K562 (cell line): ENCODE data around the gene TSC22D3. TPM values are rescaled to one million over a fixed set of nuclear protein-coding genes. Genes with fewer than 3 reads are reported as not detected.

Experiments
- ATAC-seq: fragments of 200-7000 bp; cut with Tn5 transposase; 3 replicates; pipeline ENCODE4 v1.9.1; 2020; ENCODE audit warnings: moderate library complexity
- BruUV-seq: library from RNA; stranded (reverse); fragments of 400-500 nt; replicated peaks from 2 replicates; lab custom pipeline; 2021; lab: Mats Ljungman, UMichigan
- CTCF ChIA-PET: fragments of 300-600 bp; formaldehyde crosslinking; extraction: SDS; loops from one replicate; lab custom pipeline; 2021; ENCODE audit warnings: low intra/inter-chr PET ratio; lab: Yijun Ruan, JAX
- POLR2A ChIA-PET: fragments of 300-600, 350-650 bp; sonication (Branson Sonifier 250); formaldehyde crosslinking; extraction: SDS; loops from one replicate; lab custom pipeline; 2021; ENCODE audit warnings: antibody characterized with exemption, inconsistent platforms; lab: Yijun Ruan, JAX
- DNase-seq, 4 experiments: peaks; one replicate each; pipeline versions ENCODE4 v3.0.0 to v3.0.0-alpha.2; 2011 to 2018; ENCODE audit warnings: low spot score in 3 of 4, mixed read lengths in 3 of 4; ENCODE audit errors: extremely low read depth in 1 of 4
- FAIRE-seq: peaks from 2 replicates; lab custom pipeline; 2011; peaks lifted over from hg19 to GRCh38; lab: Jason Lieb, UNC
- H2AFZ ChIP-seq: 2 replicates; pipeline ENCODE4 v1.6.0; 2011; ENCODE audit warnings: low read depth, low read length, control low read depth, inconsistent platforms
- H3K27ac ChIP-seq: fragments of 200-600 bp; 3 replicates; pipeline ENCODE4 v1.8.0; 2011; ENCODE audit warnings: low read depth, mild to moderate bottlenecking, control low read depth, inconsistent platforms, low read length, moderate library complexity, mixed read lengths; ENCODE audit errors: extremely low read depth
- H3K27me3 ChIP-seq, 2 experiments: fragments of 300-600 bp in 1 of 2; 2 replicates in 1 of 2; 3 replicates in 1 of 2; pipeline versions ENCODE4 v1.6.0 to v1.8.0; 2011; ENCODE audit warnings: inconsistent platforms in 2 of 2, low read length in 2 of 2, mild to moderate bottlenecking in 1 of 2, mixed read lengths in 1 of 2, moderate library complexity in 1 of 2; ENCODE audit not compliant: control insufficient read depth in 2 of 2, insufficient read depth in 2 of 2
- H3K36me3 ChIP-seq: fragments of 300-600 bp; 3 replicates; pipeline ENCODE4 v1.8.0; 2011; ENCODE audit warnings: mild to moderate bottlenecking, low read length, inconsistent platforms; ENCODE audit not compliant: control insufficient read depth, insufficient read depth
- H3K4me1 ChIP-seq, 2 experiments: fragments of 200-600 bp in 1 of 2; replicated peaks in 1 of 2; 2 replicates in 1 of 2; 3 replicates in 1 of 2; pipeline versions ENCODE4 v1.5.1 to v1.8.0; 2011; ENCODE audit warnings: inconsistent platforms in 2 of 2, low read length in 2 of 2, mild to moderate bottlenecking in 1 of 2, mixed read lengths in 1 of 2, moderate library complexity in 1 of 2; ENCODE audit not compliant: control insufficient read depth in 2 of 2, insufficient read depth in 2 of 2
- H3K4me2 ChIP-seq: 2 replicates; pipeline ENCODE4 v1.6.1; 2011; ENCODE audit warnings: low read length, control low read depth, inconsistent platforms, mixed read lengths; ENCODE audit not compliant: insufficient read depth
- H3K4me3 ChIP-seq: fragments of 200-600 bp; sonication (generic), shearing (Covaris generic); 2 replicates; pipeline ENCODE4 v1.5.1; 2016; ENCODE audit warnings: control low read depth, inconsistent platforms
- H3K79me2 ChIP-seq: fragments of 200-600 bp; 3 replicates; pipeline ENCODE4 v1.8.0; 2011; ENCODE audit warnings: low read length, inconsistent platforms; ENCODE audit not compliant: control insufficient read depth, insufficient read depth
- H3K9ac ChIP-seq, 2 experiments: 2 replicates each; pipeline versions ENCODE4 v1.6.0 to v1.6.1; 2011; ENCODE audit warnings: low read depth in 2 of 2, low read length in 2 of 2, control low read depth in 1 of 2, inconsistent platforms in 1 of 2, mild to moderate bottlenecking in 1 of 2, mixed read lengths in 1 of 2; ENCODE audit not compliant: insufficient read depth in 1 of 2
- H3K9me1 ChIP-seq: one replicate; pipeline ENCODE4 v1.6.0; 2011; ENCODE audit warnings: inconsistent platforms, mild to moderate bottlenecking, low read length, moderate library complexity; ENCODE audit not compliant: control insufficient read depth, insufficient read depth
- H3K9me3 ChIP-seq: replicated peaks from 2 replicates; pipeline ENCODE4 v1.5.1; 2011; ENCODE audit warnings: low read depth, low read length, inconsistent platforms; ENCODE audit not compliant: control insufficient read depth, insufficient read depth
- H4K20me1 ChIP-seq: replicated peaks from 2 replicates; pipeline ENCODE4 v1.6.1; 2011; ENCODE audit warnings: low read length, inconsistent platforms, mixed read lengths; ENCODE audit not compliant: control insufficient read depth, insufficient read depth
- ARID4B ChIP-seq: sonication (generic); formaldehyde crosslinking; IDR thresholded peaks from 2 replicates; pipeline ENCODE4 v1.8.0; 2022; ENCODE audit warnings: mild to moderate bottlenecking, missing genetic modification reagents
- ATF6 ChIP-seq: sonication (generic); formaldehyde crosslinking; IDR thresholded peaks from 2 replicates; pipeline ENCODE4 v1.4.0; 2020; ENCODE audit warnings: mild to moderate bottlenecking, missing genetic modification reagents
- E2F4 ChIP-seq: sonication (generic); formaldehyde crosslinking; IDR thresholded peaks from 2 replicates; pipeline ENCODE4 v1.8.0; 2022; ENCODE audit warnings: mild to moderate bottlenecking, low read depth, missing genetic modification reagents
- LARP7 ChIP-seq: fragments of 450-650 bp; IDR thresholded peaks from 2 replicates; pipeline ENCODE4 v1.6.1; 2016
- NR4A1 ChIP-seq, 2 experiments: fragments of 250-450 bp in 1 of 2; fragments of 450-650 bp in 1 of 2; sonication (Bioruptor Pico) in 1 of 2; IDR thresholded peaks; 2 replicates each; pipeline versions ENCODE4 v1.4.0 to v1.6.1; 2016 to 2020; ENCODE audit warnings: mild to moderate bottlenecking in 2 of 2, missing compliant biosample characterization in 1 of 2, missing genetic modification characterization in 1 of 2, moderate library complexity in 1 of 2
- RCOR1 ChIP-seq, 2 experiments: IDR thresholded peaks; 2 replicates each; pipeline ENCODE4 v1.6.1; 2012; ENCODE audit warnings: low read depth in 2 of 2, low read length in 2 of 2, borderline replicate concordance in 1 of 2, improper control_type of control experiment in 1 of 2
- SMAD3 ChIP-seq: fragments of 450-650 bp; formaldehyde crosslinking; conservative IDR thresholded peaks from 2 replicates; pipeline ENCODE4 v1.4.0; 2020; ENCODE audit warnings: mild to moderate bottlenecking
- SUPT5H ChIP-seq: fragments of 450-650 bp; IDR thresholded peaks from 2 replicates; pipeline ENCODE4 v1.6.1; 2016
- ZBTB49 ChIP-seq: sonication (generic); formaldehyde crosslinking; IDR thresholded peaks from 2 replicates; pipeline ENCODE4 v1.8.0; 2022; ENCODE audit warnings: missing genetic modification reagents, mild to moderate bottlenecking, borderline replicate concordance
- WGBS: fragments of 100-300 bp; shearing (Covaris generic); methylation state at CpG from one replicate; pipeline ENCODE4 v1.1.6; 2016; ENCODE audit warnings: low coverage, mixed read lengths; ENCODE audit not compliant: insufficient coverage; ENCODE audit errors: missing lambda C conversion rate; 5-methylcytosine and 5-hydroxymethylcytosine counted together
- in situ Hi-C: fragments of 300-500 bp; cut with MboI; formaldehyde crosslinking; loops from 4 replicates; pipeline ENCODE4 v1.15.0; 2018; ENCODE audit warnings: inconsistent platforms, mixed read lengths
- intact Hi-C: fragments of 100-400 bp; cut with micrococcal nuclease; formaldehyde crosslinking; loops from 2 replicates; pipeline ENCODE4 v1.14.2; 2022
- polyA plus RNA-seq, 8 experiments: library from polyadenylated mRNA; depleted of rRNA in 4 of 8; stranded (reverse) in 5 of 8; unstranded in 3 of 8; fragments of >200 nt; fragmentation: Nextera tagmentation in 2 of 8; fragmentation: Illumina TruSeq in 1 of 8; extraction: Ambion mirVana in 2 of 8; extraction: Trizol in 1 of 8; gene quantifications; 2 replicates each; pipeline versions ENCODE4 v1.2.1 to v1.2.3, GENCODE V29; 2011 to 2014; ENCODE audit warnings: inconsistent platforms in 1 of 8, missing spikeins in 1 of 8
- total RNA-seq, 7 experiments: library from RNA; depleted of rRNA in 6 of 7; stranded (reverse); fragments of >200 nt in 6 of 7; fragmentation: Illumina TruSeq in 2 of 7; extraction: Trizol in 2 of 7; gene quantifications; 2 replicates each; pipeline versions ENCODE4 v1.2.1 to v1.2.3, GENCODE V29; 2011 to 2021; ENCODE audit warnings: low replicate concordance in 1 of 7

TSC22D3 gene
- total and polyA plus RNA-seq, 9 of the 15 experiments (the other 6 are each of a cell fraction or from before 2014, with no cell fraction given): 0.48 to 3.0 (median 0.87) TPM

GRCh38 chrX:107676559-107677378 is 98.8 kb downstream of the TSC22D3 start:
- ChIA-PET CTCF (no interaction called here), POLR2A (interaction anchor here (1.0 to 2.4 kb wide), 3 partner anchors 10 to 53 kb away, joined by 3 to 9 read pairs (median 5); no protein-coding TSS in a partner anchor)
- peak overlapping the region; percentile 58 for H3K4me3 ChIP-seq
- H3K27me3 ChIP-seq: no peaks in the 10 kb centered on the region
- in situ Hi-C loops: loop anchor here (5.0 kb wide), 2 partner anchors 36 to 101 kb away; partner anchors contain the start of genes NCBP2L and TSC22D3
- peak; percentile 86 for FAIRE-seq
- peak overlapping the region; percentile 86 to 94 for H3K9ac ChIP-seq
- peak overlapping the region; percentile 89 for H3K4me2 ChIP-seq
- ATAC-seq: peak; percentile 73
- peaks cover 19% of the 10 kb centered on the region for H3K79me2 ChIP-seq
- no TSS peak for BruUV-seq
- H4K20me1 ChIP-seq: no peaks in the 10 kb centered on the region
- no peaks in the 10 kb centered on the region for H3K9me1 ChIP-seq
- under 1% methylated on average over 26 of the region's 30 CpGs for WGBS
- H3K27ac ChIP-seq: peak overlapping the region; percentile 88
- DNase-seq: peak; percentile 66 to 86 (median 68)
- H2AFZ ChIP-seq: peak overlapping the region; percentile 85
- peaks cover 26 to 39% of the 10 kb centered on the region in 2 experiments; a peak in 4 of 5 replicates for H3K4me1 ChIP-seq
- no peaks in the 10 kb centered on the region for H3K9me3 ChIP-seq
- intact Hi-C loops: loop anchor here (10.0 kb wide), 1 partner anchor 398 kb away; no protein-coding TSS in a partner anchor
- H3K36me3 ChIP-seq: no peaks in the 10 kb centered on the region
- 0 out of 2 replicates have a peak, but pooled peaks have one; percentile 71 for TF ChIP-seq E2F4 (CRISPR knock-in tag)
- no peak for TF ChIP-seq SMAD3
- TF ChIP-seq SUPT5H: peak; percentile 62
- peak; percentile 75 for TF ChIP-seq ARID4B (CRISPR knock-in tag)
- peak in 1 of 2 experiments; percentile 73; a peak in 1 of 4 replicates for TF ChIP-seq RCOR1 (IDR thresholded peaks at IDR 0.05; ENCODE audit: borderline replicate concordance in 1 of 2, low read depth in 2 of 2, low read length in 2 of 2)
- TF ChIP-seq ZBTB49: no peak; the same call in 1 of the 2 replicates
- TF ChIP-seq LARP7: no peak
- no peak for TF ChIP-seq NR4A1 (CRISPR knock-in tag; IDR thresholded peaks at IDR 0.05)
- TF ChIP-seq NR4A1 (tag; IDR thresholded peaks at IDR 0.05): no peak
- TF ChIP-seq ATF6: peak; percentile 95
